ENCODE results near the gene CACNA1D.

Gene CACNA1D

GRCh38 chr3:53823026-53823955 lies 328.9 kb downstream of the CACNA1D start:
- TF ChIP-seq CTCF (IDR thresholded peaks at IDR 0.05; ENCODE audit: control extremely low read depth, extremely low read depth, low read depth, missing control alignments), result no peak
- DNase-seq (ENCODE audit: extremely low spot score), result no peak
- CTCF ChIA-PET, result no interaction called here
- POLR2A ChIA-PET, result no interaction called here

- POLR2A ChIA-PET, result no interaction called here
- DNase-seq (ENCODE audit: extremely low spot score), result no peak
Observed at GRCh38 chr3:53823956-53824657, 329.7 kb downstream of the CACNA1D start.

GRCh38 chr3:53824795-53825194 lies 330.4 kb downstream of the CACNA1D start:
- POLR2A ChIA-PET, result interaction anchor here (0.5 kb wide), 1 partner anchor 212 kb away, joined by 3 read pairs; no protein-coding TSS in a partner anchor
- CTCF ChIA-PET, result no interaction called here
- DNase-seq (ENCODE audit: extremely low spot score), result no peak
- TF ChIP-seq CTCF (IDR thresholded peaks at IDR 0.05; ENCODE audit: control extremely low read depth, extremely low read depth, low read depth, missing control alignments), result no peak

More at GRCh38 chr3:53823956-53824657, 329.7 kb downstream of the CACNA1D start:
- CTCF ChIA-PET, result no interaction called here
- no peak for TF ChIP-seq CTCF (IDR thresholded peaks at IDR 0.05; ENCODE audit: control extremely low read depth, extremely low read depth, low read depth, missing control alignments)

GRCh38 chr3:53826048-53826447 lies 331.6 kb downstream of the CACNA1D start:
- ChIA-PET CTCF (no interaction called here), POLR2A (no interaction called here)
- no peak for TF ChIP-seq CTCF (IDR thresholded peaks at IDR 0.05; ENCODE audit: control extremely low read depth, extremely low read depth, low read depth, missing control alignments)
- DNase-seq (ENCODE audit: extremely low spot score), result no peak

- TF ChIP-seq CTCF (IDR thresholded peaks at IDR 0.05; ENCODE audit: control extremely low read depth, extremely low read depth, low read depth, missing control alignments), result no peak
- no peak for DNase-seq (ENCODE audit: extremely low spot score)
- POLR2A ChIA-PET, result no interaction called here
- CTCF ChIA-PET, result interaction anchor here (1.4 kb wide), 1 partner anchor 17 kb away, joined by 3 read pairs; the partner anchor contains the start of genes CHDH and IL17RB
Observed at GRCh38 chr3:53828581-53828980, 334.2 kb downstream of the CACNA1D start.

- no peak for TF ChIP-seq CTCF (IDR thresholded peaks at IDR 0.05; ENCODE audit: control extremely low read depth, extremely low read depth, low read depth, missing control alignments)
- DNase-seq (ENCODE audit: extremely low spot score), result no peak
- POLR2A ChIA-PET, result no interaction called here
- CTCF ChIA-PET, result interaction anchor here (1.4 kb wide), 1 partner anchor 16 kb away, joined by 3 read pairs; the partner anchor contains the start of genes CHDH and IL17RB
Observed at GRCh38 chr3:53829605-53830004, 335.2 kb downstream of the CACNA1D start.

All from GM10248 (cell line).